HepG2 (cell line): ENCODE results near the gene SPRTN. TPM values are rescaled to one million over a fixed set of nuclear protein-coding genes. Genes with fewer than 3 reads are reported as not detected.

ENCODE experiments used
- ATAC-seq: fragments of 200-7000 bp; cut with Tn5 transposase; 3 replicates; pipeline ENCODE4 v1.9.1; 2020; ENCODE audit warnings: mild to moderate bottlenecking, moderate library complexity
- BruUV-seq: library from RNA; stranded (reverse); fragments of 400-500 nt; replicated peaks from 2 replicates; lab custom pipeline; 2021; lab: Mats Ljungman, UMichigan
- CTCF ChIA-PET: fragments of 300-600 bp; formaldehyde crosslinking; extraction: SDS; loops from one replicate; lab custom pipeline; 2021; ENCODE audit warnings: low total read pairs, inconsistent platforms, low intra/inter-chr PET ratio; lab: Yijun Ruan, JAX
- POLR2A ChIA-PET: fragments of 350-600 bp; sonication (Branson Sonifier 250); formaldehyde crosslinking; loops from one replicate; lab custom pipeline; 2020; ENCODE audit warnings: antibody characterized with exemption, inconsistent platforms; lab: Yijun Ruan, JAX
- DNase-seq: peaks from one replicate; pipeline ENCODE4 v3.0.0-alpha.2; 2015; ENCODE audit warnings: low spot score
- FAIRE-seq: peaks from 3 replicates; lab custom pipeline; 2011; peaks lifted over from hg19 to GRCh38; lab: Jason Lieb, UNC
- H2AFZ ChIP-seq: one replicate; pipeline ENCODE4 v1.6.1; 2011; ENCODE audit warnings: low read length, inconsistent platforms
- H3K27ac ChIP-seq: fragments of 300-600 bp; 3 replicates; pipeline ENCODE4 v1.8.0; 2011; ENCODE audit warnings: mixed run types, mild to moderate bottlenecking, mixed read lengths, low read length, inconsistent platforms; ENCODE audit not compliant: insufficient read depth; ENCODE audit errors: extremely low read length
- H3K27me3 ChIP-seq, 2 experiments: fragments of 200-600 bp in 1 of 2; 2 replicates in 1 of 2; 3 replicates in 1 of 2; pipeline versions ENCODE4 v1.6.0 to v1.8.0; 2011; ENCODE audit warnings: low read length in 2 of 2, mild to moderate bottlenecking in 2 of 2, moderate library complexity in 2 of 2, inconsistent platforms in 1 of 2; ENCODE audit not compliant: insufficient read depth in 2 of 2, control insufficient read depth in 1 of 2
- H3K36me3 ChIP-seq, 2 experiments: fragments of 200-600 bp in 1 of 2; replicated peaks in 1 of 2; 2 replicates in 1 of 2; 3 replicates in 1 of 2; pipeline versions ENCODE4 v1.5.1 to v1.8.0; 2011; ENCODE audit warnings: low read length in 2 of 2, inconsistent platforms in 1 of 2; ENCODE audit not compliant: insufficient read depth in 2 of 2, control insufficient read depth in 1 of 2
- H3K4me1 ChIP-seq: 2 replicates; pipeline ENCODE4 v1.5.1; 2012; ENCODE audit warnings: low read length, inconsistent platforms; ENCODE audit not compliant: insufficient read depth
- H3K4me2 ChIP-seq: 2 replicates; pipeline ENCODE4 v1.6.0; 2011; ENCODE audit warnings: low read depth, low read length, inconsistent platforms
- H3K4me3 ChIP-seq, 3 experiments: fragments of 200-600 bp in 1 of 3; sonication (generic), shearing (Covaris generic) in 1 of 3; replicated peaks in 1 of 3; 2 replicates each; pipeline ENCODE4 v1.5.1; 2011 to 2016; ENCODE audit warnings: low read length in 3 of 3, inconsistent platforms in 2 of 3, low read depth in 2 of 3, mild to moderate bottlenecking in 2 of 3, control low read depth in 1 of 3, mixed read lengths in 1 of 3; ENCODE audit not compliant: insufficient read depth in 1 of 3
- H3K79me2 ChIP-seq: one replicate; pipeline ENCODE4 v1.6.1; 2011; ENCODE audit warnings: low read length, inconsistent platforms; ENCODE audit not compliant: insufficient read depth
- H3K9ac ChIP-seq: 2 replicates; pipeline ENCODE4 v1.6.0; 2011; ENCODE audit warnings: mild to moderate bottlenecking, low read depth, low read length, inconsistent platforms; ENCODE audit not compliant: insufficient read depth
- H3K9me3 ChIP-seq: 2 replicates; pipeline ENCODE4 v1.5.1; 2012; ENCODE audit warnings: mild to moderate bottlenecking, low read length
- H4K20me1 ChIP-seq: 2 replicates; pipeline ENCODE4 v1.6.0; 2011; ENCODE audit warnings: inconsistent platforms, mild to moderate bottlenecking, low read length, moderate library complexity; ENCODE audit not compliant: insufficient read depth
- FLYWCH1 ChIP-seq: sonication (generic); formaldehyde crosslinking; IDR thresholded peaks from 2 replicates; pipeline ENCODE4 v1.8.1; 2023; ENCODE audit warnings: mild to moderate bottlenecking, missing genetic modification reagents
- HNF1A ChIP-seq, 2 experiments: sonication (generic) in 1 of 2; formaldehyde crosslinking in 1 of 2; IDR thresholded peaks; 2 replicates each; pipeline versions ENCODE4 v1.4.0 to v1.6.1; 2016 to 2020; ENCODE audit warnings: borderline replicate concordance in 1 of 2, low read depth in 1 of 2, mild to moderate bottlenecking in 1 of 2, missing genetic modification reagents in 1 of 2
- IKZF5 ChIP-seq: IDR thresholded peaks from 2 replicates; pipeline ENCODE4 v1.6.1; 2018; ENCODE audit warnings: missing genetic modification reagents, mild to moderate bottlenecking, missing compliant biosample characterization
- REST ChIP-seq, 2 experiments: IDR thresholded peaks; 2 replicates each; pipeline ENCODE4 v1.6.1; 2011 to 2012; ENCODE audit warnings: low read length in 2 of 2, borderline replicate concordance in 1 of 2, low read depth in 1 of 2, mild to moderate bottlenecking in 1 of 2, moderate library complexity in 1 of 2
- SYNCRIP ChIP-seq: fragments of 200-400 bp; formaldehyde crosslinking; IDR thresholded peaks from 2 replicates; pipeline ENCODE4 v1.6.1; 2018; ENCODE audit warnings: mild to moderate bottlenecking, low read depth, low read length; ENCODE audit not compliant: insufficient read depth
- ZNF292 ChIP-seq: sonication (generic); formaldehyde crosslinking; IDR thresholded peaks from 2 replicates; pipeline ENCODE4 v1.8.1; 2022; ENCODE audit warnings: mild to moderate bottlenecking, low read depth, missing genetic modification reagents, borderline replicate concordance
- ZSCAN30 ChIP-seq: sonication (generic); formaldehyde crosslinking; IDR thresholded peaks from 2 replicates; pipeline ENCODE4 v1.5.0; 2020; ENCODE audit warnings: mild to moderate bottlenecking, missing genetic modification reagents
- WGBS: methylation state at CpG from one replicate; pipeline ENCODE4 v1.1.6; 2017; ENCODE audit warnings: low lambda C conversion rate; 5-methylcytosine and 5-hydroxymethylcytosine counted together
- in situ Hi-C: cut with HindIII; loops from 2 replicates; pipeline ENCODE4 v1.10.0; 2017; ENCODE audit warnings: low pct_unique_long_range_greater_than_20kb; ENCODE audit not compliant: extremely low pct_ligation_motif_present
- intact Hi-C: fragments of 100-400 bp; cut with micrococcal nuclease; formaldehyde crosslinking; loops from one replicate; pipeline ENCODE4 v1.10.0; 2022; ENCODE audit not compliant: unreplicated experiment
- polyA plus RNA-seq, 8 experiments: library from polyadenylated mRNA; depleted of rRNA in 3 of 8; stranded (reverse) in 7 of 8; unstranded in 1 of 8; fragments of >200 nt; fragmentation: Illumina TruSeq in 4 of 8; extraction: Trizol in 4 of 8; gene quantifications; 2 replicates each; pipeline versions ENCODE4 v1.2.1 to v1.2.3, GENCODE V29; 2011 to 2016; ENCODE audit warnings: low read depth in 4 of 8, missing spikeins in 1 of 8, mixed read lengths in 1 of 8; ENCODE audit not compliant: insufficient read depth in 1 of 8
- total RNA-seq, 5 experiments: library from RNA; depleted of rRNA; stranded (reverse); fragments of >200 nt; fragmentation: Illumina TruSeq; extraction: Trizol; gene quantifications; 2 replicates each; pipeline ENCODE4 v1.2.3, GENCODE V29; 2016; ENCODE audit warnings: low read depth in 1 of 5
- TF ChIP-seq, protein P1 (sequence below): sonication (generic); formaldehyde crosslinking; IDR thresholded peaks from 2 replicates; pipeline ENCODE4 v1.5.0; 2020; ENCODE audit warnings: mild to moderate bottlenecking, missing genetic modification reagents

The SPRTN gene
- total and polyA plus RNA-seq, 2 of the 13 experiments (the other 11 are each of a cell fraction or from before 2014, with no cell fraction given), result 4.2 to 15.2 TPM

GRCh38 chr1:231376875-231377549 is 38.9 kb downstream of the SPRTN start (continued):
- no peak for TF ChIP-seq SYNCRIP

DNA sequence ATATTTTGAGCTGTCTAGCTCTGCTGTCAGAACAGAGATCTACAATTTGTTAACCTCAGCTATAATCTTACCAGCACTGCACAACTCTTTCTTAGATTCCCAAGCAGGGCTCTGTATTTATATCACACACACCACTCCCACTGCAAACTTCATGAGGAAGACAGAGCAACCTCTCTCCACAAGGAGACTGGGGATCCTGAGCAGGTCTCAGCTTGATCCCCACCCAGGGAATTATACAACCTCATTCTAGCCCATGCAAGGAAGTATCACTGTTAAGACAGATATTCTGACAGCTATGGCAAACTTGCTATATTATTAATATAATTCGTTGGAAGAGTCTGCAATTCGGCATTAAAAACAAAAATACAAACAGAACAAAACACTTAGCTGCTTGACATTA is 43.6 kb downstream of the SPRTN start:
- WGBS, result 93% methylated on average over 2 of the region's 2 CpGs
- H3K27ac ChIP-seq, result no peak overlapping the region
- TF ChIP-seq REST (IDR thresholded peaks at IDR 0.05; ENCODE audit: borderline replicate concordance in 1 of 2, low read depth in 1 of 2, low read length in 2 of 2) (no peak), ZSCAN30 (CRISPR knock-in tag) (no peak), IKZF5 (CRISPR knock-in tag) (no peak), FLYWCH1 (CRISPR knock-in tag) (no peak), ZNF292 (CRISPR knock-in tag) (no peak), HNF1A (IDR thresholded peaks at IDR 0.05; ENCODE audit: low read depth) (no peak), HNF1A (CRISPR knock-in tag; IDR thresholded peaks at IDR 0.05; ENCODE audit: borderline replicate concordance) (no peak)
- TF ChIP-seq, protein P1, sequence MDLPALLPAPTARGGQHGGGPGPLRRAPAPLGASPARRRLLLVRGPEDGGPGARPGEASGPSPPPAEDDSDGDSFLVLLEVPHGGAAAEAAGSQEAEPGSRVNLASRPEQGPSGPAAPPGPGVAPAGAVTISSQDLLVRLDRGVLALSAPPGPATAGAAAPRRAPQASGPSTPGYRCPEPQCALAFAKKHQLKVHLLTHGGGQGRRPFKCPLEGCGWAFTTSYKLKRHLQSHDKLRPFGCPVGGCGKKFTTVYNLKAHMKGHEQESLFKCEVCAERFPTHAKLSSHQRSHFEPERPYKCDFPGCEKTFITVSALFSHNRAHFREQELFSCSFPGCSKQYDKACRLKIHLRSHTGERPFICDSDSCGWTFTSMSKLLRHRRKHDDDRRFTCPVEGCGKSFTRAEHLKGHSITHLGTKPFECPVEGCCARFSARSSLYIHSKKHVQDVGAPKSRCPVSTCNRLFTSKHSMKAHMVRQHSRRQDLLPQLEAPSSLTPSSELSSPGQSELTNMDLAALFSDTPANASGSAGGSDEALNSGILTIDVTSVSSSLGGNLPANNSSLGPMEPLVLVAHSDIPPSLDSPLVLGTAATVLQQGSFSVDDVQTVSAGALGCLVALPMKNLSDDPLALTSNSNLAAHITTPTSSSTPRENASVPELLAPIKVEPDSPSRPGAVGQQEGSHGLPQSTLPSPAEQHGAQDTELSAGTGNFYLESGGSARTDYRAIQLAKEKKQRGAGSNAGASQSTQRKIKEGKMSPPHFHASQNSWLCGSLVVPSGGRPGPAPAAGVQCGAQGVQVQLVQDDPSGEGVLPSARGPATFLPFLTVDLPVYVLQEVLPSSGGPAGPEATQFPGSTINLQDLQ (CRISPR knock-in tag), result no peak

More for the DNA sequence above, 43.6 kb downstream of the SPRTN start:
- Histone ChIP-seq H3K4me2 (no peak overlapping the region), H3K9ac (no peak overlapping the region), H3K9me3 (no peaks in the 10 kb centered on the region), H3K4me3 (no peak overlapping the region), H3K79me2 (peaks cover 99% of the 10 kb centered on the region), H4K20me1 (peaks cover 79% of the 10 kb centered on the region), H3K4me1 (peaks cover 46% of the 10 kb centered on the region), H2AFZ (no peak overlapping the region), H3K27me3 (no peaks in the 10 kb centered on the region), H3K36me3 (peaks cover 2 to 26% of the 10 kb centered on the region in 2 experiments; a peak in 4 of 5 replicates)
- BruUV-seq, result no TSS peak
- CTCF ChIA-PET, result no interaction called here
- in situ Hi-C loops (no loop called here), intact Hi-C loops (loop anchor here (5.0 kb wide), 1 partner anchor 36 kb away; no protein-coding TSS in a partner anchor)
- FAIRE-seq, result no peak
- DNase-seq, result no peak
- POLR2A ChIA-PET, result interaction anchor here (0.6 kb wide), 1 partner anchor 11 kb away, joined by 4 read pairs; no protein-coding TSS in a partner anchor
- ATAC-seq, result no peak
